Lower leg skin (tissue), 4 donors: Measurements from ENCODE around the gene TRPV5. TPM values are rescaled to one million over a fixed set of nuclear protein-coding genes. Genes with fewer than 3 reads are reported as not detected.

Source experiments
- DNase-seq, 2 donors: peaks; one replicate each; pipeline ENCODE4 v3.0.0-alpha.2; 2019; ENCODE audit warnings: low spot score in 2 of 2
- H3K4me3 ChIP-seq: fragments of 200-600 bp; sonication (generic); 2 replicates; pipeline ENCODE4 v1.5.1; 2017; ENCODE audit warnings: mild to moderate bottlenecking, low read depth; ENCODE audit not compliant: poor library complexity, severe bottlenecking
- CTCF ChIP-seq, 3 donors: fragments of 450-650 bp; IDR thresholded peaks; one replicate each; pipeline ENCODE4 v1.5.1; 2016; ENCODE audit warnings: antibody characterized with exemption in 3 of 3, mild to moderate bottlenecking in 3 of 3, moderate library complexity in 2 of 3
- POLR2A ChIP-seq, 2 donors: fragments of 450-650 bp; IDR thresholded peaks; one replicate each; pipeline ENCODE4 v1.6.1; 2016 to 2017; ENCODE audit warnings: antibody characterized with exemption in 2 of 2, mild to moderate bottlenecking in 1 of 2, moderate library complexity in 1 of 2
- WGBS, 2 donors: methylation state at CpG; one replicate each; pipeline ENCODE4 v1.1.5; 2018; 5-methylcytosine and 5-hydroxymethylcytosine counted together
- intact Hi-C: fragments of 100-400 bp; cut with DNase I; formaldehyde crosslinking; loops from one replicate; pipeline ENCODE4 v1.15.0; 2023; ENCODE audit warnings: low total_unique reads
- total RNA-seq, 4 donors: library from RNA; depleted of rRNA; stranded (reverse); fragments of >200 nt; gene quantifications; one replicate each; pipeline ENCODE4 v1.1.0, GENCODE V29; 2016

TRPV5 gene
- total RNA-seq, 4 donors from 2014 or later = not detected

- TF ChIP-seq CTCF (IDR thresholded peaks at IDR 0.05) = no peak
- no peak for TF ChIP-seq POLR2A (IDR thresholded peaks at IDR 0.05)
- intact Hi-C loops = no loop called here
- WGBS, 2 donors = 44 to 61% methylated on average over 1 of the region's 1 CpG
- no peak for DNase-seq
- H3K4me3 ChIP-seq = no peak overlapping the region
Observed at GRCh38 chr7:142914121-142914520, 19.4 kb downstream of the TRPV5 start.

- no peak overlapping the region for H3K4me3 ChIP-seq
- TF ChIP-seq POLR2A (IDR thresholded peaks at IDR 0.05) = no peak
- TF ChIP-seq CTCF (IDR thresholded peaks at IDR 0.05) = no peak
- DNase-seq = no peak
- WGBS, 2 donors = 62 to 63% methylated on average over 2 of the region's 2 CpGs
- intact Hi-C loops = no loop called here
Observed at GRCh38 chr7:142913566-142913965, 20.0 kb downstream of the TRPV5 start.

GRCh38 chr7:142913051-142913450 is 20.5 kb downstream of the TRPV5 start:
- no peak overlapping the region for H3K4me3 ChIP-seq
- DNase-seq = peak in 1 of 2 donors; percentile 26
- intact Hi-C loops = no loop called here
- WGBS, 2 donors = 51 to 55% methylated on average over 3 of the region's 3 CpGs
- TF ChIP-seq CTCF (IDR thresholded peaks at IDR 0.05) (no peak), POLR2A (IDR thresholded peaks at IDR 0.05) (no peak)

- peak in 1 of 2 donors; percentile 4 for DNase-seq
Observed at GRCh38 chr7:142910481-142910880, 23.1 kb downstream of the TRPV5 start.

GRCh38 chr7:142910031-142910433 is 23.5 kb downstream of the TRPV5 start:
- TF ChIP-seq CTCF (IDR thresholded peaks at IDR 0.05) (no peak), POLR2A (IDR thresholded peaks at IDR 0.05) (no peak)
- H3K4me3 ChIP-seq = no peak overlapping the region
- intact Hi-C loops = no loop called here
- 46 to 55% methylated on average over 2 of the region's 2 CpGs for WGBS, 2 donors
- no peak for DNase-seq

More at GRCh38 chr7:142910481-142910880, 23.1 kb downstream of the TRPV5 start:
- intact Hi-C loops = no loop called here
- TF ChIP-seq CTCF (IDR thresholded peaks at IDR 0.05) (no peak), POLR2A (IDR thresholded peaks at IDR 0.05) (no peak)
- WGBS, 2 donors = 68 to 70% methylated on average over 2 of the region's 2 CpGs
- no peak overlapping the region for H3K4me3 ChIP-seq
